ENCODE data around the gene FBXL16. TPM values are rescaled to one million over a fixed set of nuclear protein-coding genes. Genes with fewer than 3 reads are reported as not detected.

FBXL16 gene
- total and polyA plus RNA-seq, 9 of the 15 experiments (the other 6 are each of a cell fraction or from before 2014, with no cell fraction given), result 0.21 to 8.2 (median 1.7) TPM

DNA sequence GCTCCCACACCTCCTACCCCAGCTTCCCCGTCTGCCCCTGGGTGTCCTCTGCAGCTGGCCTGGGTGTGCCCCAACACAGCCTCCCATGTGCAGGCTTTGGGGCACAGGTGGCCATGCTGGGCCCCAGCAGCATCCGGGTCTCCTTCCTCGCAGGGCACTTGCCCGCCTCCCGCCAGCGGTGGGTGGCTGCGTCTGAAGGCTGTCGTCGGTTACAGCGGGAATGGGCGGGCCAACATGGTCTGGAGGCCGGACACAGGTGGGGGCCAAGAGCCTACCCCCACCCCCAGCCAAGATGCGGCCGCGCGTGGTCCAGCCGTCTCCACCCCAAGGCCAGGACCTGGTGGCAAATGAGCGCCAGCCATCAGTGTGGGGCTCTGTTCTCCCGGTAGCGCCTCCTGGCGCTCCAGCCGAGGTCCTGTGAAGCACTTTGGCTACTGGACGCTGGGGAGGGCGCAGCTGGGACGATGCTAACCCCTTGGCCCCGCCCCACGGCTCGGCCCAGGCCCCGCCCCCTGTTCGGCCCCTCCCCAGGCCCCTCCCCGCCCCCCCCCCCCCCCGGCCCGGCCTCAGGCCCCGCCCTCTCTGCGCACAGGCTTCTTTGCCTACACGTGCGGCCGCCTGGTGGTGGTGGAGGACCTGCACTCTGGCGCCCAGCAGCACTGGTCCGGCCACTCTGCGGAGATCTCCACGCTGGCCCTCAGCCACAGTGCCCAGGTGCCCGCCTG, 45.0 kb downstream of the FBXL16 start (continued):
- TF ChIP-seq, protein P1, sequence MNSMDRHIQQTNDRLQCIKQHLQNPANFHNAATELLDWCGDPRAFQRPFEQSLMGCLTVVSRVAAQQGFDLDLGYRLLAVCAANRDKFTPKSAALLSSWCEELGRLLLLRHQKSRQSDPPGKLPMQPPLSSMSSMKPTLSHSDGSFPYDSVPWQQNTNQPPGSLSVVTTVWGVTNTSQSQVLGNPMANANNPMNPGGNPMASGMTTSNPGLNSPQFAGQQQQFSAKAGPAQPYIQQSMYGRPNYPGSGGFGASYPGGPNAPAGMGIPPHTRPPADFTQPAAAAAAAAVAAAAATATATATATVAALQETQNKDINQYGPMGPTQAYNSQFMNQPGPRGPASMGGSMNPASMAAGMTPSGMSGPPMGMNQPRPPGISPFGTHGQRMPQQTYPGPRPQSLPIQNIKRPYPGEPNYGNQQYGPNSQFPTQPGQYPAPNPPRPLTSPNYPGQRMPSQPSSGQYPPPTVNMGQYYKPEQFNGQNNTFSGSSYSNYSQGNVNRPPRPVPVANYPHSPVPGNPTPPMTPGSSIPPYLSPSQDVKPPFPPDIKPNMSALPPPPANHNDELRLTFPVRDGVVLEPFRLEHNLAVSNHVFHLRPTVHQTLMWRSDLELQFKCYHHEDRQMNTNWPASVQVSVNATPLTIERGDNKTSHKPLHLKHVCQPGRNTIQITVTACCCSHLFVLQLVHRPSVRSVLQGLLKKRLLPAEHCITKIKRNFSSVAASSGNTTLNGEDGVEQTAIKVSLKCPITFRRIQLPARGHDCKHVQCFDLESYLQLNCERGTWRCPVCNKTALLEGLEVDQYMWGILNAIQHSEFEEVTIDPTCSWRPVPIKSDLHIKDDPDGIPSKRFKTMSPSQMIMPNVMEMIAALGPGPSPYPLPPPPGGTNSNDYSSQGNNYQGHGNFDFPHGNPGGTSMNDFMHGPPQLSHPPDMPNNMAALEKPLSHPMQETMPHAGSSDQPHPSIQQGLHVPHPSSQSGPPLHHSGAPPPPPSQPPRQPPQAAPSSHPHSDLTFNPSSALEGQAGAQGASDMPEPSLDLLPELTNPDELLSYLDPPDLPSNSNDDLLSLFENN (IDR thresholded peaks at IDR 0.05; ENCODE audit: low read depth in 2 of 2, low read length in 2 of 2), result no peak
- TF ChIP-seq TAF9B (IDR thresholded peaks at IDR 0.05; ENCODE audit: partially characterized antibody) (no peak), JUND (IDR thresholded peaks at IDR 0.05; ENCODE audit: borderline replicate concordance, low read depth, low read length) (peak; percentile 6; the same call in 1 of the 2 replicates), JUND (tag; IDR thresholded peaks at IDR 0.05; ENCODE audit: borderline replicate concordance, low read depth, low read length) (peak; percentile 30; the same call in 1 of the 3 replicates), TCF7L2 (IDR thresholded peaks at IDR 0.05; ENCODE audit: low read depth, low read length) (no peak), ZBTB7A (IDR thresholded peaks at IDR 0.05; ENCODE audit: borderline replicate concordance, control insufficient read depth, low read depth, low read length) (0 out of 2 replicates have a peak, but pooled peaks have one; percentile 28), ILK (tag; IDR thresholded peaks at IDR 0.05; ENCODE audit: borderline replicate concordance, low read depth) (no peak), ZNF282 (CRISPR knock-in tag; IDR thresholded peaks at IDR 0.05) (no peak), SPI1 (IDR thresholded peaks at IDR 0.05; ENCODE audit: borderline replicate concordance, low read depth, low read length) (no peak), SP1 (CRISPR knock-in tag; IDR thresholded peaks at IDR 0.05) (peak; percentile 80), HDAC1 (IDR thresholded peaks at IDR 0.05) (no peak), POLR2A (conservative IDR thresholded peaks at IDR 0.05) (no peak; the same call in 1 of the 2 replicates), MCM2 (IDR thresholded peaks at IDR 0.05; ENCODE audit: low read depth) (no peak), EZH2 (IDR thresholded peaks at IDR 0.05; ENCODE audit: borderline replicate concordance, low read depth, low read length) (no peak), CHD2 (IDR thresholded peaks at IDR 0.05; ENCODE audit: low read depth, low read length) (no peak)
- TF ChIP-seq, protein P2, sequence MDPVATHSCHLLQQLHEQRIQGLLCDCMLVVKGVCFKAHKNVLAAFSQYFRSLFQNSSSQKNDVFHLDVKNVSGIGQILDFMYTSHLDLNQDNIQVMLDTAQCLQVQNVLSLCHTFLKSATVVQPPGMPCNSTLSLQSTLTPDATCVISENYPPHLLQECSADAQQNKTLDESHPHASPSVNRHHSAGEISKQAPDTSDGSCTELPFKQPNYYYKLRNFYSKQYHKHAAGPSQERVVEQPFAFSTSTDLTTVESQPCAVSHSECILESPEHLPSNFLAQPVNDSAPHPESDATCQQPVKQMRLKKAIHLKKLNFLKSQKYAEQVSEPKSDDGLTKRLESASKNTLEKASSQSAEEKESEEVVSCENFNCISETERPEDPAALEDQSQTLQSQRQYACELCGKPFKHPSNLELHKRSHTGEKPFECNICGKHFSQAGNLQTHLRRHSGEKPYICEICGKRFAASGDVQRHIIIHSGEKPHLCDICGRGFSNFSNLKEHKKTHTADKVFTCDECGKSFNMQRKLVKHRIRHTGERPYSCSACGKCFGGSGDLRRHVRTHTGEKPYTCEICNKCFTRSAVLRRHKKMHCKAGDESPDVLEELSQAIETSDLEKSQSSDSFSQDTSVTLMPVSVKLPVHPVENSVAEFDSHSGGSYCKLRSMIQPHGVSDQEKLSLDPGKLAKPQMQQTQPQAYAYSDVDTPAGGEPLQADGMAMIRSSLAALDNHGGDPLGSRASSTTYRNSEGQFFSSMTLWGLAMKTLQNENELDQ (CRISPR knock-in tag; IDR thresholded peaks at IDR 0.05; ENCODE audit: borderline replicate concordance), result no peak
- TF ChIP-seq, protein P3, sequence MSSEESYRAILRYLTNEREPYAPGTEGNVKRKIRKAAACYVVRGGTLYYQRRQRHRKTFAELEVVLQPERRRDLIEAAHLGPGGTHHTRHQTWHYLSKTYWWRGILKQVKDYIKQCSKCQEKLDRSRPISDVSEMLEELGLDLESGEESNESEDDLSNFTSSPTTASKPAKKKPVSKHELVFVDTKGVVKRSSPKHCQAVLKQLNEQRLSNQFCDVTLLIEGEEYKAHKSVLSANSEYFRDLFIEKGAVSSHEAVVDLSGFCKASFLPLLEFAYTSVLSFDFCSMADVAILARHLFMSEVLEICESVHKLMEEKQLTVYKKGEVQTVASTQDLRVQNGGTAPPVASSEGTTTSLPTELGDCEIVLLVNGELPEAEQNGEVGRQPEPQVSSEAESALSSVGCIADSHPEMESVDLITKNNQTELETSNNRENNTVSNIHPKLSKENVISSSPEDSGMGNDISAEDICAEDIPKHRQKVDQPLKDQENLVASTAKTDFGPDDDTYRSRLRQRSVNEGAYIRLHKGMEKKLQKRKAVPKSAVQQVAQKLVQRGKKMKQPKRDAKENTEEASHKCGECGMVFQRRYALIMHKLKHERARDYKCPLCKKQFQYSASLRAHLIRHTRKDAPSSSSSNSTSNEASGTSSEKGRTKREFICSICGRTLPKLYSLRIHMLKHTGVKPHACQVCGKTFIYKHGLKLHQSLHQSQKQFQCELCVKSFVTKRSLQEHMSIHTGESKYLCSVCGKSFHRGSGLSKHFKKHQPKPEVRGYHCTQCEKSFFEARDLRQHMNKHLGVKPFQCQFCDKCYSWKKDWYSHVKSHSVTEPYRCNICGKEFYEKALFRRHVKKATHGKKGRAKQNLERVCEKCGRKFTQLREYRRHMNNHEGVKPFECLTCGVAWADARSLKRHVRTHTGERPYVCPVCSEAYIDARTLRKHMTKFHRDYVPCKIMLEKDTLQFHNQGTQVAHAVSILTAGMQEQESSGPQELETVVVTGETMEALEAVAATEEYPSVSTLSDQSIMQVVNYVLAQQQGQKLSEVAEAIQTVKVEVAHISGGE (CRISPR knock-in tag; IDR thresholded peaks at IDR 0.05), result no peak

All from K562 (cell line).